ENCODE results near the gene TMEM145.
"Not testable (repeated sequence)": the region's sequence is repeated elsewhere in the genome, so short reads cannot be mapped to it uniquely, and the experiment has no call there.

TMEM145 gene

GRCh38 chr19:42313096-42313839, at the start of gene TMEM145:
Gene TMEM145, plus strand, starts transcription at chr19:42313309. Its CDS starts 68 bp downstream, at chr19:42313377.
- no peak for DNase-seq (ENCODE audit: low read depth in 2 of 2)

GRCh38 chr19:42266105-42266504, 47.0 kb upstream of the TMEM145 start:
- DNase-seq (ENCODE audit: low read depth in 2 of 2) = not testable (repeated sequence)

GRCh38 chr19:42266928-42267603, 46.0 kb upstream of the TMEM145 start:
- not testable (repeated sequence) for DNase-seq (ENCODE audit: low read depth in 2 of 2)

GRCh38 chr19:42267644-42268141, 45.4 kb upstream of the TMEM145 start:
- DNase-seq (ENCODE audit: low read depth in 2 of 2) = no peak

- peak; percentile 95 to 97 for DNase-seq (ENCODE audit: low read depth in 2 of 2)
These were observed 44.9 kb upstream of the TMEM145 start for GRCh38 chr19:42268142-42268703.

- peak; percentile 98 to 99 for DNase-seq (ENCODE audit: low read depth in 2 of 2)
These were observed 44.2 kb upstream of the TMEM145 start, which contains the start of gene CIC for GRCh38 chr19:42268704-42269477. Gene CIC, plus strand, starts transcription at chr19:42269252. Its CDS starts 2,532 bp downstream, at chr19:42271784.

- DNase-seq (ENCODE audit: low read depth in 2 of 2) = no peak
These were observed 43.4 kb upstream of the TMEM145 start for GRCh38 chr19:42269478-42270345.

- DNase-seq (ENCODE audit: low read depth in 2 of 2) = peak; percentile 43 to 52
These were observed 42.6 kb upstream of the TMEM145 start for GRCh38 chr19:42270346-42271044.

GRCh38 chr19:42271045-42271419, 42.1 kb upstream of the TMEM145 start:
- no peak for DNase-seq (ENCODE audit: low read depth in 2 of 2)

- no peak for DNase-seq (ENCODE audit: low read depth in 2 of 2)
These were observed 41.1 kb upstream of the TMEM145 start for GRCh38 chr19:42271861-42272534.

- DNase-seq (ENCODE audit: low read depth in 2 of 2) = no peak
These were observed 40.6 kb upstream of the TMEM145 start for GRCh38 chr19:42272535-42272897.

- DNase-seq (ENCODE audit: low read depth in 2 of 2) = no peak
These were observed 40.1 kb upstream of the TMEM145 start for GRCh38 chr19:42272989-42273406.

GRCh38 chr19:42273407-42274064, 39.6 kb upstream of the TMEM145 start:
- no peak for DNase-seq (ENCODE audit: low read depth in 2 of 2)

GRCh38 chr19:42274065-42274682, 38.9 kb upstream of the TMEM145 start:
- DNase-seq (ENCODE audit: low read depth in 2 of 2) = no peak

GRCh38 chr19:42275103-42275502, 38.0 kb upstream of the TMEM145 start:
- DNase-seq (ENCODE audit: low read depth in 2 of 2) = no peak

- no peak for DNase-seq (ENCODE audit: low read depth in 2 of 2)
These were observed 37.6 kb upstream of the TMEM145 start for GRCh38 chr19:42275517-42275916.

- no peak for DNase-seq (ENCODE audit: low read depth in 2 of 2)
These were observed 36.8 kb upstream of the TMEM145 start for GRCh38 chr19:42276284-42276683.

GRCh38 chr19:42276821-42277220, 36.3 kb upstream of the TMEM145 start:
- DNase-seq (ENCODE audit: low read depth in 2 of 2) = no peak
